GM19468 (cell line): ENCODE results near the gene CASP5.
"Not testable (repeated sequence)": the region's sequence is repeated elsewhere in the genome, so short reads cannot be mapped to it uniquely, and the experiment has no call there.

ENCODE experiments used
- ATAC-seq: cut with Tn5 transposase; IDR thresholded peaks from one replicate; pipeline ENCODE4 v1.9.1; 2021; ENCODE audit warnings: mild to moderate bottlenecking, moderate library complexity, moderate number of reproducible peaks; ENCODE audit not compliant: unreplicated experiment; ENCODE audit errors: extremely low read depth

Gene CASP5

DNA sequence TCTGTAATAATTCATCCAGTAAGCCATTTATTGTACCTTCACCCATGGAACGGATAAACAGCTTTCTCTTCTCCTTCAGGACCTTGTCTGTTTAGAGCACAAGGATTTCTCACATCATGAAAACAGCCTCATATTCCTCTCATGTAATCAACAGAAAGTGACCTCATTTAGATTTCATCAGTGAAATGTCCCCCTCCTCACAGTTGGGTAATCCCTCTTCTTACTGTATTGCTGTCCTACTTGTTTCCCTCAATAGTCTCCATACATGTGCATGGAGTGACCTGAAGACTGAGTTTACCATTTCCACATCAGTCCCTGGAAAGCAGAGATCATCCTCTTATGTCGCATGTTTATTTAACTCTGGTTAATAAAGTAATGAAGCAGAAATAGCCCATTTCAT, 11.4 kb upstream of the CASP5 start:
- ATAC-seq, result not testable (repeated sequence)

DNA sequence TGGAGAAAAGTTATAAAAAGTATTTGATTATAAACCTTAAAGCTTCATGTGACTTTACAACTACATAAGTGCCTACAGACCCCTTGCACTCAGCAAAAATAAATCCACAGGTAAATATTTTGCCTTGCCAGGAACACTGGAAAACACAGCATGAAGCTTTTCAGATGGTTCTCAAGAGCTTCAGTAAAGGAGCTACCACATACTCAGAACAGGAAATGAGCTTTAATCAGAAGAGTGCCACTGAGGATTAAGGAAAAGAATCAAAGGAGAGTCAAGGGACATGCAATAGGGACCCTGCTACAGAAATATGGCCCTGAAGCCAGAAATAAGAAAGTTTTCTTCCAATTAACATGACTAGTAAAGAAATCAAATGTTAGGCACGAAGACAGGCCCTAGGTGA, 10.8 kb upstream of the CASP5 start:
- ATAC-seq, result no peak

DNA sequence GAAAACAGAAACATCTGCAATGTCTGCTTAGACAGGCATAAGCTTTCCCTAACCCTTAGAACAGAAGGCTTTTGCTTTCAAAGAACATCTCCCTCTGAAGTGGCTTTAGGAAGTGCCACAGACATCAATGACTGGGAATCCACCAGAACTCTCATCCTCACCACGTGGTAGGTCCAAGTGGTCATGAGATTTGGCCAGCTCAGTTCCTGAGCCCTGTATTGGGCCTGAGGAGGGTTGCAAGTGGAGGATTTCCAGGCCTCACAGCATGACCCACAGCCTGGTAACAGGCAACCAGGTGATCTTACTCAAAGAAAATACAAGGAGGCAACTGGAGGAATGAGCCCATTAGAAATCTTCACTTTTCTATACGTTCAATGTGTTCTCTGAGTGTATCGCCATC, 10.4 kb upstream of the CASP5 start:
- ATAC-seq, result no peak

DNA sequence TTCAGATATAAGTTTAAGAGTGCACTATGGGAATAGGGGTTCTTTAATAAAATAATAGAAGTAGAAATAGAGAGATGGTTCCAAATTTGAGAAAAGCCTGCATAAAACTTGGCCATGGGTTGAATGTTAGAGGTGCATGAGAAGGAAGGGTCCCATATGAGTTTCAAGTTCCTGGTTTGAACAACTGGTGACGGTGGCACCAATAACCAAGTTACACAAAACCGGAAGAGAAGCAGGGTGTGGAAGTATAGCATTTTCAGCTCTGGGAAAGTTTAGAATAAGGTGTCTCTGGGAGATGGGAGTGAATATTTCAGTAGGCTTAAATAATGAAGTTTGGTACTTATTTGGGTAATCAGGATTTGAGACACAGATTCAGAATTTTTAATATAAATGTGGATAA, 9.5 kb upstream of the CASP5 start:
- no peak for ATAC-seq

DNA sequence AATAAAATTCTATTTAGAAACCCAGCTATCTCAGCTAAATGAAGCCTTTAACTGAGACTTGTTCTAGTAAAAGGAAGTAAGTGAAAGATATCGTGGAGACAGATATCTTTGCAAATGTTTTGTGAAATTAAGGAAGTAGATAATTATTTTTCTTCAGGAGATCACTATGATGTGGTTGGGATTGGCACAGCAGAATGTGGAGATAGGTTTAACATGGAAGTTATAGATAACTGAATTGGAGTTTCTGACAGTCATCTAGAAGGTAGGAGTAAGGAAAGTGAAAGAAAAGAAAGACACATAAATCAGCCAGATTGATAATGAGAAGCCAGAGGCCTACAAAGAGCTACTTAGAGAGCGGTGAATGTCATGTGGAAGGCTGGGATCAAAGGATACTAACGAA, 4.7 kb upstream of the CASP5 start:
- ATAC-seq, result no peak

DNA sequence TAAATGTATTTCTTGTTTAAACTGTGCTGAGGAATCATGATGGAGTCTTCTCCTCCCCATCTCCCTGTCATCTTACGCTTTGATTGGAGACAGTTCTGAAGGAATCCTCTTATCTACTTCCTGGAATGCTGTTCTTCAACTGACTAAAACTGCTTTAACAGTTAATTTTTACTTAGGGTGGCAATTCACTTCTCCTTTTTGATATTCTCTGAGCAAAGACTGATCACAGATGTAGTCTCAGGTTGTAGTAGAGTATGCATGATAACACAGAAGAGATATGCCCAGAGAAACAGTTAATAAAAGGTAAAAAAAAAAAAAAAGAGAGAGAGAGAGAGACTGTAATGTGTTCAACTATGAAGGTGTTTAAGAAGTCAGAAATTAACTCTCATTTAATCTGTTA, 1.4 kb upstream of the CASP5 start:
- ATAC-seq, result no peak

DNA sequence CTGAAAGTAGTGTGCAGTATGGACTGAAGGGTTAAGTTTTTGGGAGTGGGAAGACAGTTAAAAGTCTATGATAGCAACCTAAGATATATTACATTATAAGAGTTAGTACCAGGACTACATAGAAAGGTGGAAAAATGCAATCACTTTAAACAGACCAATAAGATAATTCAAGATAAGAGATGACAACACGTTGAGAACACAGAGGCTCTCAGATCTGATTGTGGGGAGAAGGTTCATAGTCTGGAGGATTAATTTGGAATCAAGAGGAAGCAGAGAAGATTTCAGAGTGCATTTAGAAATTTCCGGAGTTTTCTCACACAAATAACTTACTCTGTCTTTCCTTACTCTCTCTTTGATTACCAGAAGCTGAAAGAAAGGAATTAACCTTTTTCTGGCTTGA, 441 bp downstream of the CASP5 start:
- ATAC-seq, result no peak

DNA sequence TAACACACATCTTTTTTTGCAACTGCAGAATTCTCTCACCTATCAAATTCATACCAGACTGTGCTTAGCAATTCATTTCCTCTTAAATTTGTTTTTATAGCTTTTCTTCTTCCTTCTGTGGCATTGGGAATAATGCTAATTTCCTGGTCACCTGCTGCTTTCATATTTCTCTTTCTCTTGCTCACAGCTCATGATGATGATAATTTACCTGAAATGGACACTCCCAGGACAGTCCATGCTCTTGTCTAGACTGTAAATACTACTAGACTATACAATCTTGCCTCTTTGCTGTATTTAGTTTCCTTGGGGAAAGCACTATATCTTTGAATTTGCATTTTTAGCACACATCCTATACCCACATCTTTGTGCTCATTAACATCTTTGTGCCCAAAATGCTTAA, 15.5 kb downstream of the CASP5 start:
- ATAC-seq, result no peak

DNA sequence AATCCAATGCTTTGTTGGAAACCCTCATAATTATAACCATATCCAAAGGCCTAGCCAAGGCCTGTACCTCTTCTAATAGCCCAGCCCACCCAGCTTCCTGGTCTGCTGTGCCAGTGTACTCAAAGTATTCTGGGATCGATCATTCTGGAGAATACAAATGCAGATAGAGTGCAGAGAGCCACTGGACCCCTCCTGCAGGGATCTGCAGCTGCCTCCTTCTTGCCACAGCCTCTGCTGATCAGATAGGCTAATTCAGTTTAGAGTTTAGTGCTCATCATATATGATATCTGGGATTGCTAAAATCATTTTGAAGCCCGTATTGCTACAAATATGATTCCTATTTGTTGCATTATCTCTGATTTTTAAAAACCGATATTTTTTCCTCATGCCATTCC, 17.5 kb downstream of the CASP5 start:
- ATAC-seq, result no peak

DNA sequence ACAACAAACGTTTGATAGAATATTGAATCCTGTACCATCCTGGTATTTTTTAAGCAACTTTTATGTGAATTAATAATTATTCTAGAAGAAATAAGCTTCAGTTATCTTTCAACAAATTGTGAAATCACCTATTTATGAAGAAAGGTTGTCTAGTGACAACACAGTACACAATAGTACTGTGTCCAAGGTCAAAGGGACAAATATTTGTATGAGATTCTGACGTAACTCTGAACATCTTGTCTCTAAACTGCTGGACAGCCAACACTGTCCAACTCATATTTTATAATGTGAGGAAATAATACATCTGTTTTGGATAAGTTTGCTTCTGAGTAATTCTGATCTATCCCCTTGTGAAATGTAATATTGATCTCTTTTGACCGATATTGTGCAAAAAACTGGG, 18.9 kb downstream of the CASP5 start:
- ATAC-seq, result no peak

DNA sequence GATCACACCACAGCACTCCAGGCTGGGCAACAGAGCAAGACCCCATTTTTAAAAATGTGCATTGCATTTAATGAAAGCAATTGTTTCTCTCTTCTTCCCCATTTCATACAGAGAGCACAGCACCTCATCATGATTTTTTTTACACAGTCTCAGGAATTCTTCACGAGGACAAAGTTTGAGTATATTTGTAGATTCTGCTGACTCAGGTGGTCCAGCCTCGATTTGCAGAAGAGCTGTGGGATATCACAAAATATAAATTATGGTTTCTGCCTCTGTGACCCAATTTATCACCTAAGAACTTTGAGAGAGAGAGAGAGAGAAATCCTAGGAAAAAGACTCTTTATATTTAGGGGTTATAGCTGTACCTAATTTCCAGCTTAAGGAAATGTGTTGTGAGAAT, 19.8 kb downstream of the CASP5 start:
- no peak for ATAC-seq

DNA sequence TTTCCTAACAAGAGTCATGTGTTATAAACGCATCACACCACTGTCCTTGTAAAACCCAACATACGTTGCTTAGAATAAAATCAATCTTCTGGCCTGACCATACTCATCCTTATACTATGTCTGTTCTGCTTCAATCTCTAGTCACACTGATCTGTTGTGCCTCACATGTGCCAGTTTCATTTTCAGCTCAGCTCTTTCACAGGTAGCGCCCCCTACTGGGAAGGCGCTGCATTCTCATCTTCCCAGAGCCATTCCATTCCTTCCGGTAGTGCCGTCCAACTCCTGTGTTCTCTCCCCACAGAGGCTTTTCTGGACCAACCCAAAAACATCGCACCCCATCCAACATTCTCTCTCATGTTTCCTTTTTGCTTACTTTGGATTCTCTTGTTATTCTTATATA, 22.2 kb downstream of the CASP5 start:
- ATAC-seq, result peak; percentile 86

DNA sequence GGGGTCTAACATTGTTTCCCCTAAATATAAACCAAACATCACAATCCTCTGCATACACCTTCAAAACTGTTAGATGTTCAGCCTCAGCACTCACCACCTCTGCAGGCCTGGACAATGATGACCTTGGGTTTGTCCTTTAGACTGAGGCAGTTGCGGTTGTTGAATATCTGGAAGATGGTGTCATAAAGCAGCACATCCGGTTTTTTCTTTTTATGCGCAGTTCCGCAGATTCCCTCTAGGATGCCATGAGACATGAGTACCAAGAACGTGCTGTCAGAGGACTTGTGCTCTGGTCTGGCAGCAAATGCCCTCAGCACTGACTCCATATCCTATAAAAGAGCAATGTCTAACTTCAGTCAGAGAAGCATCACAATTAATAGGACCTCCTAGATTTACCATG, 22.8 kb downstream of the CASP5 start:
- no peak for ATAC-seq

DNA sequence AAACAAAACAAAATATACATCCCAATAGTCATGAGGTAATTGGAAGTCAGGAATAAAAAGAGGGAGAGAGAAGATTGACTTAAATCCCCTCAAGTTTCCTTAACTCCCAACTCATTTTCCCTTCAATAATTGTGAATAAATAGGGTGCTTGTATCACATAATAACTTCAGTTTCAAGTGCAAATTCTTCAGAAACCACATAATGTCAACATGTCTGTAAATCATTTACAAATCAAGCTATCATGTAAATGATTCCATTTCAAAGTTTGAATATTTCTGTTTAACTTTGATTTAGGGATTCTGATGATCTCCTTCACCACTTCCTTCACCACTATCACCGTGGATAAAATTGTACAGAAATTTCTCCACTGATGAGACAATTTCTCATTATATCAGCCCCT, 23.2 kb downstream of the CASP5 start:
- ATAC-seq, result no peak

DNA sequence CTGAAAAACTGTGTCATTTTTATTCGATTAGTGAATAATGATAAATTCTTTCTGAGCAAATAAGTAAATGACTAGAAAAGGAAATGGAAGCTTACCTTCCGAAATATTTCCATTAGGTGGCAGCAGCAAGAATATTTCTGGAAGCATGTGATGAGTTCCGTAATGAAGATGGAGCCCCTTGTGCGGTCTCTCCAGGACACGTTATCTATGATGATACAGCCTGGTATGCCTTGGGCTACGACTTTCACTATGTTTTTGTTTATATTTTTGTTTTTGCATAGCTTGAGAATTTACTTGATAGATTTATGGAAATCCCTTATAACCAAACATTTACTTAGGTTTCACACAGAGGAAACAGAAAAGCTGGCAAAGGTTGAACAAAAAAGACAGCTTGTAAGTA, 25.7 kb downstream of the CASP5 start:
- no peak for ATAC-seq

DNA sequence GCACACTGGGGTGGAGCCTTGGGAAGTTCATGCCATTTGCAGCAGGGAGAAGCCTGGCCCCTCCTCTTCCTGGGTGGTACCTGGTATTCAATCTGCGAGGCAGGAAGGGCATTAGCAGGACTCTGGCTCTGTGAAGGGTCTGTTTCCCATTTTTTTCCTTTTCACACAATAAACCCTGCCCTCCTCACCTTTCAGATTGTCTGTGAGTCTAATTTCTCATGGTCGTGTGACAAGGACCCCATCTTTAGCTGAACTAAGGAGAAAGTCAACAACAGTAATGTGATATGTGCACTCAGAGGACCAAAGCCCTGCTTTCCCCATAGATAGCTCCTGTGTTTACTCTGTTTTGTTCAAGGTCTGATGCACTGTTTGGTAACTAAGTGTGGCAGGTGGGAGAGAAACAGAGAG, 28.0 kb downstream of the CASP5 start:
- ATAC-seq, result no peak

DNA sequence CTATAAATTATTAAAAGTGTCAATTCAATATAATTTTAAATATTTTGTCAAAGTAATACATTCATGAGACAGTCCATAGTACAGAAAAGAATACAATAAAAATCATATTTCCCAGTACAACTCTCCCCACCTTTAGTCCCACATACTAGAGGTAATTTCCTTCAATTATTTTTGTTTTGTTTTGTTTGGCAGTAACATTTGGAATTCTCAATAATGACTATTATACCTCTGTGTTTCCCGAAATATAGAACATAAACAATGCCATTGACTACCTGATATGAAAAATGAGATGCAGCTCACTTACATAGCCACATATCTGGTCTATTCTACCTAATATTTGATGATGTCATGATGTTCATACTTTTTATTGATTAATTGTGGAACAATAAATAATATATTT, 30.2 kb downstream of the CASP5 start:
- no peak for ATAC-seq

DNA sequence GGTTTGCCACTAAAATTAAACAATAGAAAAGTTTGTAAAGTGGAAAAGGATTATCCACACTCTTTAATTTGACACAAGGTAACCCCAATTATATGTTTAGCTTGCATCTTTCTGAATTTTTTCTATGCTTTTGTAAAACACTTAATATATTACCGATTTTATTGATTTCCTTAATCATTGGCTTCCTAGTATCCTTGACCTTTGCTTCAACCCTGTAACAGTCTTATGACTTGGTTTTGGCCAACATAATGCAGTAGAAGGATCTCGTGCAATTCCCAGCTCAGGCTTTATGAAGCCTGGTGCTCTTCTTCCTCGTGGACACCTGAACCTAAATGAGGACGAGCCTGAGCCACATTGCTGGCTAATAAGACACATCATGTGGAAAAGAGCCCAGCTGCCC, 31.0 kb downstream of the CASP5 start:
- no peak for ATAC-seq

DNA sequence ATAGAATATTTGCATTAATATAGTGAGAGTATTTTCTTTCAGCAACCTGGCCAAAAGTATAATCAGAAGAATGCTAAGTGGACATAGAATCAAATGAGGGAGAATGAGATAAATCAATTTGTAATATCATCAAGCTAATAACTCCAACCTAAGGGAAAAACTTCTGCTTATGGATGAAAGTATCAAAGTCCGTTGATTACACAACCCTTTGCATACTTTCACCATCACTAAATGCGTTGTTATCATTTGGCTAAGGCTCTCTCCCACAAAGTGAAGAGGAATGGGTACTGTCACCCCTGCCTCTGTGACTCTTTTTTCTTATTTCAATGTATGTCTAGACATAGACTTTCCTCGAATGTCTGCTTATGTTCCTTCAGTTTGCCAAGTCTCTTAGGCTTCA, 38.2 kb downstream of the CASP5 start:
- no peak for ATAC-seq

DNA sequence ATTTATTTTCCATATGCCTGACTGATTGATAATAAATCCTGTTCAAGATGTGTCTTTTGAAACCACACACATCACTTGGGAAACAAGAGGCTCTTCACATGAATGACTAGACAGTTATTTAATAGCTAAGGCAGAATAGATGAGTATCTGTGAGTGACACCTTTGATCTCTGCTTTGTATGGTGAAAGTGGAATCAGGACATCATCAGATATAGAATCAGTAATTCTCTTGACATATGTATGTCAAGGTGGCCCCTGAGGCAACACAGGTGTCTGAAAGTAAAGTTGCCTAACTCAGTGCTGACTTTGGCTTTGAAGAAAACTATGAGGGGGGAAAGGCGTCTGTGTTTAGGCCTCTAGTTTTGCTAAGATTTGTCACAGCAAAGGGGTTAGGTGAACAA, 43.1 kb downstream of the CASP5 start:
- no peak for ATAC-seq

DNA sequence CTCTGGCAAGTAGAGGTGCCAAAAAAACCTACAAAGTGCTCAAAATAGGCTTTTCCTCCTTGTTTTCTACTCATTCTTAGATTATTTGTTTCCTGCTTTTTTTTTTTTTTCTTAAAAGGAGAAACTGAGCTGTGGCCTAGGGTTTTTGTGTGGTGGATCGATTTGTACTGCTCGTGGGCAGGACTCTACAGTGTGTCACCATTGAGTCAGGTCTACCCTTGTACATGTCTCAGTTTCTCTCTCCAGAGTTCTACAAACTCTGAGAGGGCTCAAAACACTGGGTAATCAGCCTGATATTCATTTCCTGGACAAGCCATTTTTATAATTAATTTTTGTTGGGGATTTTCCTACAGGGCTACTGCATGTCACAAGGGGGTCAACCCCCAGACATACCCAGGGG, 49.4 kb downstream of the CASP5 start:
- ATAC-seq, result no peak

DNA sequence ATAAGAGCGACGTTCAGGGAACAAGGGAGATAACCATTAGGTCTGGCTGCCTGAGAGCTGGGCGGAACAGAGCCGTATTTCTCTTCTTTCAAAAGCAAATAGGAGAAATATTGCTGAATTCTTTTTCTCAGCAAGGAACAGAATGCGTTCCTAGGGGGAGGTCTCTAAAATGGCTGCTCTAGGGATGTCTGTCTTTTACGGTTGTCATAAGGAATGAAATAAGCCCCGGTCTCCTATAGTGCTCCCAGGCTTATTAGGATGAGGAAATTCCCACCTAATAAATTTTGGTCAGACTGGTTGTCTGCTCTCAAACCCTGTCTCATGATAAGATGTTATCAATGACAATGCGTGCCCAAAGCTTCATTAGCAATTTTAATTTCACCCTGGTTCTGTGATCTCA, 50.0 kb downstream of the CASP5 start:
- ATAC-seq, result not testable (repeated sequence)

DNA sequence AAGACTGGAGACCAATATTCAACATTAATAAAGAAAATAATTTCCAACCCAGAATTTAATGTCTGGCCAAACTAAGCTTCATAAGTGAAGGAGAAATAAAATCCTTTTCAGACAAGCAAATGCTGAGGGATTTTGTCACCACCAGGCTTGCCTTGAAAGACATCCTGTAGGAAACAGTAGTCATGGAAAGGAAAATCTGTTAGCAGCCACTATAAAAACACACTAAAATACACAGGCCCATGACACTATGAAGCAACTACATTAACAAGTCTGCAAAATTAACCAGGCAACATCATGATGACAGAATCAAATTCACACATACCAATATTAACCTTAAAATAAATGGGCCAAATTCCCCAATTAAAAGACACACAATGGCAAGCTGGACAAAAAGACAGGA, 52.2 kb downstream of the CASP5 start:
- ATAC-seq, result no peak
